GM19395 (cell line): ENCODE data around the gene SPIB.
"Not testable (repeated sequence)": the region's sequence is repeated elsewhere in the genome, so short reads cannot be mapped to it uniquely, and the experiment has no call there.

Experiments
- ATAC-seq: cut with Tn5 transposase; IDR thresholded peaks from one replicate; pipeline ENCODE4 v1.9.1; 2021; ENCODE audit warnings: mild to moderate bottlenecking, moderate library complexity; ENCODE audit not compliant: unreplicated experiment

Gene SPIB

GRCh38 chr19:50390952-50391351 lies 27.8 kb upstream of the SPIB start:
- ATAC-seq = not testable (repeated sequence)

DNA sequence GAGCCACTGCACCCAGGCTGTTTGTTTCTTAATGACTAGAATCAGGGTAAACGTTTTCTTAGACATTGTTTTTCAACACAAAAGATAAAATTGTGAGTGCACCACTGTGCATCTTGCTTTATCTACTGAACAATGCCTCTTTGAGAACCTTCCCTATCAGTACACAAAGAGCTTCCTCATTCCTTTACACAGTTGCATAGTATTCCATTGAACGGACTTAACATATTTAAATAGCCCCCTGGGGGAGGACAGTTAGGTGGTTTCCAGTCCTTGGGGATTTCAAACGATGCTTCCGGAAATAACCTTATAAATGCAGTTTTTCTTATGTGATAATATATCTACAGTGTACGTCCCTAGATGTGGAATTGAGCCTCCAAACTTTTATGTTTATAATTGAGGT lies 26.0 kb upstream of the SPIB start:
- ATAC-seq = no peak

- no peak for ATAC-seq
Measured at GRCh38 chr19:50393589-50393988, 25.1 kb upstream of the SPIB start.

GRCh38 chr19:50394017-50394416 lies 24.7 kb upstream of the SPIB start:
- ATAC-seq = no peak

DNA sequence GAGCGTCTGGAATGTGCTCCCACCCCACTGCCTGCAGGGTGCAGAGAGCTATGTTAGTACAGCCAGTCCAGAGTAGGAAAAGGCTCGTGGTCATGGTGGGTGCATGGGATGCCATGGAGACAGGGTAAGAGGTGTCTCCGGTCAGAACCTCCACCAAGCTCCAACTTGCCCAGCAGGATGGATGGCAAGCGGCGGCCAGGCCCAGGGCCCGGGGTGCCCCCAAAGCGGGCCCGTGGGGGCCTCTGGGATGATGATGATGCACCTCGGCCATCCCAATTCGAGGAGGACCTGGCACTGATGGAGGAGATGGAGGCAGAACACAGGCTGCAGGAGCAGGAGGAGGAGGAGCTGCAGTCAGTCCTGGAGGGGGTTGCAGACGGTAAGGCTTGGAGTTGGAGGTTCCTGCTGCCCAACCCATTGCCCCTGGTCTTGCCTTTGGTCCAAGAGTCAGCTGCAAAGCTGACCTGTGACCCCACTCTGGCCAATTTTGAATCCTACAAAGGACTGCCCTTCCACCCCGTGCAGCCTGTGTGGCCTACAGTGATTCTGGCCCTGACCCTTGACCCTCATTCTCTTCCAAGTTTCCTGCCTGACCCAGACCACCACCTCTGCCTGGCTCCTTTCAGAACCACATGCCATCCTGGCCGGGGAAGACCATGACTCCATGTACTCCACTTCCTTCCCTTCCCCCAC lies 19.9 kb upstream of the SPIB start:
- no peak for ATAC-seq

DNA sequence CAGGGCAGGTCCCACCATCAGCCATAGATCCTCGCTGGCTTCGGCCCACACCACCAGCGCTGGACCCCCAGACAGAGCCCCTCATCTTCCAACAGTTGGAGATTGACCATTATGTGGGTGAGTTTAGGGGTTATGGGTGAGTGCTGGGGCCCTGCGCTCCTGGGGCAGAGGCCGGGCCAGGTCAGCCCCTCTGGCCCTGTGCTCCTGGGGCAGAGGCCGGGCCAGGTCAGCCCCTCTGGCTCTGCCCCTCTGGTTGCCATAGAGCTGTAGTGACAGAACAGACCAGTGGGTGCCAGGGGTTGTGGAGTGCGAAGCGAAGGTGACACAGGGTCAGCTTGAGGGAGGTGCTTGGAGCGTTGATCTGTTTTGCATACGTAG lies 19.4 kb upstream of the SPIB start:
- no peak for ATAC-seq

- ATAC-seq = no peak
Measured at GRCh38 chr19:50401605-50402450, 16.9 kb upstream of the SPIB start.

DNA sequence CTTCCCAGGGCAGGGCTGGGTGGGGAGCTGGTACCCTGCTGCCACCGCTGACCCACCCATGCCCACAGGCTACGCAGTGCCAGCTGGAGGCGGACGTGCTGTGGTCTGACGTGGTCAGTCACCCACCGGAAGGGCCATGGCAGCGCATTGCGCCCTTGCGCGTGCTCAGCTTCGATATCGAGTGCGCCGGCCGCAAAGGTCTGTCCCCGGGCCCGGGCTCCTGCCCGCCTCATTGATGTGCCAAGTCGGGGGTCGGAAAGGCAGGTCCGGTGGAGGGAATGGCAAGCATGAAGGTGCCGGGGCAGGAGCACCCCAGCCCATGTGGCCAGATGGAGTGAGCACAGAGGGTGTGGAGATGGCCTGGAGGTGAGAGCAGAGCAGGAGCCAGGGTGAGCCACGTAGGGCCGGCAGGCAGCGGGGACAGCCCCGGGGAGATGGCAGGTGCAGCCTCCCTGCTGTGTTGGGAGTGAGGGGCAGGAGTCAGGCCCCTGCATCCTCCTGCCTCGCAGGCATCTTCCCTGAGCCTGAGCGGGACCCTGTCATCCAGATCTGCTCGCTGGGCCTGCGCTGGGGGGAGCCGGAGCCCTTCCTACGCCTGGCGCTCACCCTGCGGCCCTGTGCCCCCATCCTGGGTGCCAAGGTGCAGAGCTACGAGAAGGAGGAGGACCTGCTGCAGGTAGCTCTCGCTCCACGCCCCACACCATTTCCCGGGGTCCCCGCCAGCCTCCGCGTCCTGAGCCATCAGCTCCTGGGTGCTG lies 16.0 kb upstream of the SPIB start:
- no peak for ATAC-seq

GRCh38 chr19:50406156-50406820 lies 12.4 kb upstream of the SPIB start:
- ATAC-seq = no peak

GRCh38 chr19:50406829-50407228 lies 11.9 kb upstream of the SPIB start:
- ATAC-seq = no peak

DNA sequence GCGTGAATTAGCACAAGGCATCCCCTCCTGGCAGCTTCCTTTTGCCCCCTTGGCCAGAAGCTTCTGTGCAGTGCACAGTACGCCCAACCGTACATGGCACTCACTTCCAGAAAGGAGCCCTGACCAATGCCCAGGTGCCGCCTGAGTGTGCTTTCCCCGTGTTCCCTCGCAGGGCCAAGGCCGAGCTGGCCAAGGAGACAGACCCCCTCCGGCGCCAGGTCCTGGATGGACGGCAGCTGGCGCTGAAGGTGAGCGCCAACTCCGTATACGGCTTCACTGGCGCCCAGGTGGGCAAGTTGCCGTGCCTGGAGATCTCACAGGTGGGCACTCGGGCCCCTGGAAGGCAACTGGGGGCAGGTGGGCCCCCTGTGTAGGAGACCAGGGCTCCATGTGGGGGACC lies 9.4 kb upstream of the SPIB start:
- ATAC-seq = no peak

- ATAC-seq = no peak
Measured at GRCh38 chr19:50410109-50410508, 8.6 kb upstream of the SPIB start.

GRCh38 chr19:50412419-50412818 lies 6.3 kb upstream of the SPIB start:
- no peak for ATAC-seq

DNA sequence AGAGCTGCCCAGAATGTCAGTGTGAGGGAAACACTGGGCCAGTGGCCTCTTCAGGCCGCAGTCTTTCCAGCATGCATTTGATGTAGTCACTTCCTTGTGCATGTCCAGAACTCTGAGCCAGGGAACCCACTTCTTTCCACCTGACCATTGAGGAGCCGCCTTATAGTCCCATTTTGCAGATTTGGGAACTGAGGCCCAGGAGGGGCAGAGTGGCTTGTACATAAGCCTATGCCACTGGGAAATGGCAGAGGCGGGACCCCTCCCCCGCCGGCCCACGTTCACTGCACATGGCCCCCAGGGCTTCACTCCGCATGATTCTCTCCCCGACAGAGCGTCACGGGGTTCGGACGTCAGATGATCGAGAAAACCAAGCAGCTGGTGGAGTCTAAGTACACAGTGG lies 5.6 kb upstream of the SPIB start:
- no peak for ATAC-seq

DNA sequence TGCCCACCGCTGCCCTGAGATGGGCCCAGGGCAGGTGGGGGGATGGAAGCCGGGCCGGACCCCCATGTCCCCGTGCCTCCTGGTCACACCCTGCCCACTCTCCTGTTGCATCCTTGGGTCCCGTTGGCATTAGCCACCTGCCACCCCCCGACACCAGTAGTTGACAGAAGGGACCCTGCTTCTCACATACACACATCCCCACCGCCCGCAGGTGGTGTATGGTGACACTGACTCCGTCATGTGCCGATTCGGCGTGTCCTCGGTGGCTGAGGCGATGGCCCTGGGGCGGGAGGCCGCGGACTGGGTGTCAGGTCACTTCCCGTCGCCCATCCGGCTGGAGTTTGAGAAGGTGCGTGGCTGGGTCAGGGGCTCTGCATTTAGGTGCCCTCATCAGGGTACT lies 5.2 kb upstream of the SPIB start:
- no peak for ATAC-seq

DNA sequence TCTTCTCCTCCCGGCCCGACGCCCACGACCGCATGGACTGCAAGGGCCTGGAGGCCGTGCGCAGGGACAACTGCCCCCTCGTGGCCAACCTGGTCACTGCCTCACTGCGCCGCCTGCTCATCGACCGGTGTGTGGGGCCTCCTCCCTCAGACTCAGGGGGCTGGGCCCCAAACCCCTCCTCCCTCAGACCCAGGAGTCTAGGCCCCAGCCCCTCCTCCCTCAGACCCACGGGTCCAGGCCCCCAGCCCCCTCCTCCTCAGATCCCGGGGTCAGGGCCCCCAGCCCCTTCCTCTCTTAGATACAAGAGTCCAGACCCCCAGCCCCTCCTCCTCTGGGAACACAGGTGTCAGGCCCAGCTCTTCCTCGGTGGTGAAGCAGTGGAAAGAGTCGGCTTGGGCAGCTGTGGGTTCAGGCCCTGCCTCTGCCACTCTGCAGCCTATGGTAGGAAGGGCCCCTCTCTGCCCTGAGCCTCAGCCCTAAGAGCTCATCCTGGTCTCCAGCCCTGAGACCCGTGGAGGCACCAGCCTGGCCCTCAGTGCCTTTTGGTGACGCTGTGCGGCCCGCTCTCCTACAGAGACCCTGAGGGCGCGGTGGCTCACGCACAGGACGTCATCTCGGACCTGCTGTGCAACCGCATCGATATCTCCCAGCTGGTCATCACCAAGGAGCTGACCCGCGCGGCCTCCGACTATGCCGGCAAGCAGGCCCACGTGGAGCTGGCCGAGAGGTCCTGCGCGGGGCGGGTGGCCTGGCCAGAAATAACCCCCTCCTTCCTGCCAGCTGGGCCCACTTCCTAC lies 3.7 kb upstream of the SPIB start:
- ATAC-seq = no peak

DNA sequence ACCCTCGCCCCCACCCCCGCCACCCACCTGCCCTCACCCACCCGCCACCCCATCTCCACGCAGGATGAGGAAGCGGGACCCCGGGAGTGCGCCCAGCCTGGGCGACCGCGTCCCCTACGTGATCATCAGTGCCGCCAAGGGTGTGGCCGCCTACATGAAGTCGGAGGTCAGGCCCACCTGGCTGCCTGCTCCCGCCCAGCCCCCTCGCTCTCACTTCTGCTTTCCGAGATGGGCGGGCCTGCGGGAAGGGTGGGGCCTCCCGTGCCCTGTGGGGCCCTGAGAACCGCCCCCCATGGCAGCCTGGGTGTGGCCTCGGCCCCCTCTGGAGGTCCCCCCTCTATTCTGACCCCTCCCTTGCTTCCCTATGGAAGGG lies 3.1 kb upstream of the SPIB start:
- ATAC-seq = no peak

- no peak for ATAC-seq
Measured at GRCh38 chr19:50416034-50416977, 2.4 kb upstream of the SPIB start.
